HL-60 (cell line): ENCODE results near the gene SMAP1.

Experiments used
- CTCF ChIP-seq: IDR thresholded peaks from one replicate; pipeline ENCODE4 v1.5.1; 2011; ENCODE audit warnings: low read length, control low read depth, inconsistent platforms; ENCODE audit not compliant: insufficient read depth
- POLR2AphosphoS5 ChIP-seq: IDR thresholded peaks from 2 replicates; pipeline ENCODE4 v1.6.1; 2012; ENCODE audit warnings: low read depth

GRCh38 chr6:70693887-70694286, 26.2 kb downstream of the SMAP1 start:
- TF ChIP-seq POLR2AphosphoS5 = no peak
- TF ChIP-seq CTCF = no peak
